ENCODE measurements around the gene CSH2.

Gene CSH2

DNA sequence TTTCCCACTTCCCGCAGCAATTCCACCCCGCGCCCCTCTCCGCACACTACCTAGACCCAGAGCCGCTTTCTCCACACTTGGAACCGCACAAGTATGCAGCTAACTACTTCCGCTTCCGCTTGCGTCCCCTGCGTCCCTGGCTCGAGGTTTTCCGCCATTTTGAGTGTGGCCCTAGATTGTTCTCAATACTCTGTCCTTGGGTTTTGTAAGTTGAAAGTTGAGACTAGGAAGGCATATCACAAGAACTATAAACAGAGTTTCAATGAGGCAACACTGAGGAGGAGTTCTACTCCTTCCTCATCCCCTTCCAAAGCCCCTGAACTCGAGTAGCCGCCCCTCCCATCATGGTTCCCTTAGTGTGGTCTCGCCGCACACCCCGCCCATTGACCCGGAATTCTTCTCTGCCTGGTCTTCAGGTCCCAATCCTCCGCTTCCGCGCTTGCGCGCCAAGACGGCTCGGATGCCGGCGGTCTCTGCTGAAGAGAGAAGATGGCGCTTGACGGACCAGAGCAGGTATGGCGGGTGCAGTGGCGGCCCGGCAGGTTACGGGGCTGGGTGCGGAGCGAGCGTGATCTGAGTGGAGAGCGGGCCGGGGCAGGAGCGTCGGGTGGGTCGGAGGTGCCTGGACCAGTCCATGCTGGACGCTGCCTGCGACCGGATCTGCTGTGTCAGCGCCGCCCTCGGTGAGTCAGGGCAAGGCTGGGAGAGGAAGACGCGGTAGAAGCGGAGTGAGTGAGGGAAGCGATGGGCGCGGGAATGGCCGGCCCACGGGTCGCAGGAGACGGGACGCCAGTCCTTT, 46.3 kb downstream of the CSH2 start, which contains the start of the genes FTSJ3 and PSMC5:
FTSJ3 (minus strand) TSS at position 662 of the 799 bp plus-strand sequence. CDS start 761 bp downstream, outside the sequence.
PSMC5 (plus strand) TSS at position 430 of the 799 bp plus-strand sequence; CDS start at position 490, 60 bp downstream.
- Histone ChIP-seq H3K4me2 (ENCODE audit: low read length) (peak within 1 kb of the TSS; percentile 85), H3K4me3 (ENCODE audit: low read depth, low read length) (peak within 1 kb of the TSS; percentile 98), H3K4me1 (peaks cover 19% of the 10 kb centered on the region), H3K27ac (peak within 1 kb of the TSS; percentile 97), H3K27me3 (ENCODE audit: control insufficient read depth, insufficient read depth, low read length) (no peaks in the 10 kb centered on the region), H3K9me3 (ENCODE audit: control insufficient read depth, low read length) (no peaks in the 10 kb centered on the region), H3K36me3 (ENCODE audit: control insufficient read depth, insufficient read depth, low read length) (no peaks in the 10 kb centered on the region), H3K9ac (peak within 1 kb of the TSS; percentile 51), H3K79me2 (peaks cover 18% of the 10 kb centered on the region), H2AFZ (peak within 1 kb of the TSS; percentile 83)
- TF ChIP-seq, protein P1, sequence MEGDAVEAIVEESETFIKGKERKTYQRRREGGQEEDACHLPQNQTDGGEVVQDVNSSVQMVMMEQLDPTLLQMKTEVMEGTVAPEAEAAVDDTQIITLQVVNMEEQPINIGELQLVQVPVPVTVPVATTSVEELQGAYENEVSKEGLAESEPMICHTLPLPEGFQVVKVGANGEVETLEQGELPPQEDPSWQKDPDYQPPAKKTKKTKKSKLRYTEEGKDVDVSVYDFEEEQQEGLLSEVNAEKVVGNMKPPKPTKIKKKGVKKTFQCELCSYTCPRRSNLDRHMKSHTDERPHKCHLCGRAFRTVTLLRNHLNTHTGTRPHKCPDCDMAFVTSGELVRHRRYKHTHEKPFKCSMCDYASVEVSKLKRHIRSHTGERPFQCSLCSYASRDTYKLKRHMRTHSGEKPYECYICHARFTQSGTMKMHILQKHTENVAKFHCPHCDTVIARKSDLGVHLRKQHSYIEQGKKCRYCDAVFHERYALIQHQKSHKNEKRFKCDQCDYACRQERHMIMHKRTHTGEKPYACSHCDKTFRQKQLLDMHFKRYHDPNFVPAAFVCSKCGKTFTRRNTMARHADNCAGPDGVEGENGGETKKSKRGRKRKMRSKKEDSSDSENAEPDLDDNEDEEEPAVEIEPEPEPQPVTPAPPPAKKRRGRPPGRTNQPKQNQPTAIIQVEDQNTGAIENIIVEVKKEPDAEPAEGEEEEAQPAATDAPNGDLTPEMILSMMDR (IDR thresholded peaks at IDR 0.05), result peak; percentile 40

DNA sequence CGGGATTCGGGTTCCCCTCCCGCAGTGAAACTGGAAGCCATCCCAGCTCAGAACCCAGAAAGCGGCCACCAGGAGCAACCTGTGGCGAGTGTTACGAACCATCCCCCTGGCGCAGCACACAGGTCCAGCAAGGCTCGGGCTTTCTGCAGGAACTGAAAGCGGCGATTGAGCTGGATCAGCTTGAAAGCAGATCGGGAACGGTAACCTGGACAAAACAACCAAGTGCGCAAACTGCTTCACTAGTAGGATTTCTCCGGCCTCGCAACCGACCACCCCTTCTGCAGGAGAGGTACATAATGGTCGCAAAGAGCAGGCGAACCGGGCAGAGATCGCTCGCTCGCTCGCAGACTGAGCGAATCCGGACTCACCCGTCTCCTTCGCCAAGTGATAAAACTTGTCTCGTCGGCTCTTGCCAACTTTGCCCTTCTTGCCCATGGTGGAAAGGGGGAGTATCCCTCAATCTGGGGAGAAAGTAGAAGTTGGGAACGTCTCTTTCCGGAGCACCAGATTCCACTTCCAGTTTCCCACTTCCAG, 46.9 kb downstream of the CSH2 start:
- no peaks in the 10 kb centered on the region for H3K9me3 ChIP-seq (ENCODE audit: control insufficient read depth, low read length)
- H2AFZ ChIP-seq, result peak overlapping the region; percentile 83
- TF ChIP-seq, protein P1 (IDR thresholded peaks at IDR 0.05), result no peak
- H3K9ac ChIP-seq, result no peak overlapping the region
- peak overlapping the region; percentile 97 for H3K27ac ChIP-seq
- peak overlapping the region; percentile 85 for H3K4me2 ChIP-seq (ENCODE audit: low read length)
- no peaks in the 10 kb centered on the region for H3K27me3 ChIP-seq (ENCODE audit: control insufficient read depth, insufficient read depth, low read length)
- peaks cover 18% of the 10 kb centered on the region for H3K79me2 ChIP-seq
- H3K36me3 ChIP-seq (ENCODE audit: control insufficient read depth, insufficient read depth, low read length), result no peaks in the 10 kb centered on the region
- peaks cover 19% of the 10 kb centered on the region for H3K4me1 ChIP-seq
- H3K4me3 ChIP-seq (ENCODE audit: low read depth, low read length), result peak overlapping the region; percentile 98

DNA sequence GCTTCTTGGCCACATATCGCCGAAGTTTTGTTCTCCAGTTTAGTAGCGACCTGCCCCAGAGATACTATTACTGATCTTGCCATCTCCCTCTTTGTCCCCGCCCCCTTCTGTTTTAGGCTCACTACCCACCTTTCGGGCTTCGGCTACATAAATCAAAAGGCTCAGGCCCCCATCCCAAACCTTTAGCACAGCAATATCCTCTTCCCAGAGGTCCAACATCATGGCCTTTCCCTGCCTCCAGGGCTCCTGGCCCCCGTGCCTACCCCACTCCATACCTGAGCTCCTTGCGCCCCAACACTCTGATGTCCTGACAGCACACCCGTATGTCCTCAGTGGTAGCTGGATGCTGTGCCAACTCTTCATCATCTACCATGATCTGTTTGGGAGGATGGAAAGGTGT, 49.1 kb downstream of the CSH2 start:
- Histone ChIP-seq H3K36me3 (ENCODE audit: control insufficient read depth, insufficient read depth, low read length) (no peaks in the 10 kb centered on the region), H3K79me2 (peaks cover 14% of the 10 kb centered on the region), H3K4me1 (peaks cover 13% of the 10 kb centered on the region), H3K4me2 (ENCODE audit: low read length) (no peak overlapping the region), H3K9me3 (ENCODE audit: control insufficient read depth, low read length) (no peaks in the 10 kb centered on the region), H3K4me3 (ENCODE audit: low read depth, low read length) (no peak overlapping the region), H3K9ac (no peak overlapping the region), H2AFZ (no peak overlapping the region), H3K27ac (no peak overlapping the region), H3K27me3 (ENCODE audit: control insufficient read depth, insufficient read depth, low read length) (no peaks in the 10 kb centered on the region)
- TF ChIP-seq, protein P1 (IDR thresholded peaks at IDR 0.05), result no peak

DNA sequence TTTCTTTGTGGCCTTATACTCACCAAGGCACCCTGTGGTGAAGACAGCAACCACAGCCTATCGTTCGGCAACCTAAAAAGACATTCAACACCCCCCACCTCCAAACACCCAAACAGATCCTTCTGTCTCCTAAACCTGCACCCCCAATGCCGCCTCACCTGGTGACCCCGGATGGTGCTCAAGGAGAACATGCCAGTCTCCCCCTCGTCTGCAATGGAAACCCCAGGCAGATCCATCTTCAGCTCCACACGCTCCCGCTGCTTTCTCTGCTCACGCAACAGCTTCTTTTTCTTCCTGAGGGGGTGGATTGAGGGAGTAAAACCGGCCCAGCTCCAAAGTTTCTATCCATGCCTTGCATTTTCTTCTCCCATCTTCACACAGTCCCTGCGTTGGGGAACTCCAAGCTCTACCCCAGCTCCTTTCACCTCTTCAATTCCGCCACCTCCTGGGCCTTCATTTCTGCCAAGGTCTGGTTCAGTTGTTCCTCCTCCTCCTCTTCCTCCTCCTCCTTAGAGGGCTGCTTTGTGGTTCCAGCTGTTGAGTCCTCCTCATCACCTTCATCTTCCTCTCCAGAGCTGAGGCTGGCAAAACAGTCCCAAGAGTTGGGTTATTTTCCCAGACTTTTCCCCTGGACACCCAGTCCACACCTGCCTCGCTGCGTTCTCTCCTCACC, 49.7 kb downstream of the CSH2 start:
- Histone ChIP-seq H3K4me3 (ENCODE audit: low read depth, low read length) (no peak overlapping the region), H3K27me3 (ENCODE audit: control insufficient read depth, insufficient read depth, low read length) (no peaks in the 10 kb centered on the region), H3K36me3 (ENCODE audit: control insufficient read depth, insufficient read depth, low read length) (no peaks in the 10 kb centered on the region), H3K9me3 (ENCODE audit: control insufficient read depth, low read length) (no peaks in the 10 kb centered on the region), H3K4me2 (ENCODE audit: low read length) (no peak overlapping the region), H3K79me2 (peaks cover 14% of the 10 kb centered on the region), H3K9ac (no peak overlapping the region), H3K27ac (no peak overlapping the region), H2AFZ (no peak overlapping the region), H3K4me1 (peaks cover 8% of the 10 kb centered on the region)
- TF ChIP-seq, protein P1 (IDR thresholded peaks at IDR 0.05), result no peak

Data from parathyroid adenoma (tissue), 2 donors.